ENCODE results near the gene ARHGEF16. TPM values are rescaled to one million over a fixed set of nuclear protein-coding genes. Genes with fewer than 3 reads are reported as not detected.

ARHGEF16 gene
- total and polyA plus RNA-seq, 2 donors (not counting 1 experiment from before 2014, with no cell fraction given), result 0.13 to 0.22 TPM

- no peak overlapping the region for H3K4me3 ChIP-seq (ENCODE audit: control extremely low read depth in 1 of 5, extremely low read depth in 1 of 5, insufficient read depth in 1 of 5, low read depth in 2 of 5, low read length in 4 of 5)
- H3K9me3 Mint-ChIP-seq (ENCODE audit: insufficient read depth), result no peaks in the 10 kb centered on the region
- no peak overlapping the region for H3K27ac ChIP-seq (ENCODE audit: low read length in 2 of 2)
- no peaks in the 10 kb centered on the region for H3K4me1 Mint-ChIP-seq
- no peaks in the 10 kb centered on the region for H3K27me3 ChIP-seq (replicated peaks in 1 of 4; ENCODE audit: control extremely low read depth in 1 of 4, control insufficient read depth in 3 of 4, insufficient read depth in 4 of 4, low read length in 3 of 4)
- H3K4me2 ChIP-seq (replicated peaks; ENCODE audit: low read depth, low read length, poor library complexity, severe bottlenecking), result no peak overlapping the region
- ChIA-PET CTCF (interaction anchor here (1.0 to 3.0 kb wide), 2 partner anchors 10 to 27 kb away, joined by 4 to 12 read pairs; no protein-coding TSS in a partner anchor), POLR2A (no interaction called here)
- H3K36me3 ChIP-seq (replicated peaks in 1 of 2; ENCODE audit: control extremely low read depth in 1 of 2, control insufficient read depth in 1 of 2, extremely low read depth in 1 of 2, insufficient read depth in 2 of 2, low read length in 1 of 2), result no peaks in the 10 kb centered on the region
- no peak overlapping the region for H2AFZ ChIP-seq (ENCODE audit: insufficient read depth, low read depth, low read length, poor library complexity, severe bottlenecking)
- no peak overlapping the region for H3K27ac Mint-ChIP-seq
- H3K4me1 ChIP-seq (ENCODE audit: control insufficient read depth in 2 of 2, insufficient read depth in 2 of 2, low read length in 2 of 2), result no peaks in the 10 kb centered on the region
- DNase-seq, result no peak
- 80% methylated on average over 21 of the region's 21 CpGs for WGBS (ENCODE audit: insufficient coverage)
- H3K4me3 Mint-ChIP-seq, result no peak overlapping the region
- H3K9ac ChIP-seq (ENCODE audit: low read length), result no peak overlapping the region
- no peaks in the 10 kb centered on the region for H4K20me1 ChIP-seq (ENCODE audit: control insufficient read depth, insufficient read depth, low read length, poor library complexity, severe bottlenecking)
- H3K9me3 ChIP-seq (ENCODE audit: control extremely low read depth in 1 of 3, control insufficient read depth in 2 of 3, insufficient read depth in 1 of 3, low read length in 2 of 3), result no peaks in the 10 kb centered on the region
- no peak for TF ChIP-seq CTCF (IDR thresholded peaks at IDR 0.05)
- TF ChIP-seq EZH2 (IDR thresholded peaks at IDR 0.05; ENCODE audit: borderline replicate concordance, insufficient read depth, low read depth, low read length, poor library complexity, severe bottlenecking), result no peak
- peaks cover 3% of the 10 kb centered on the region for H3K27me3 Mint-ChIP-seq
- no peak for ATAC-seq (ENCODE audit: low read depth)
- intact Hi-C loops (cut with micrococcal nuclease), result no loop called here
- no peaks in the 10 kb centered on the region for H3K79me2 ChIP-seq (ENCODE audit: control insufficient read depth, insufficient read depth, low read length)
Observed at GRCh38 chr1:3480369-3480719, 25.9 kb downstream of the ARHGEF16 start.

GRCh38 chr1:3481046-3481445, 26.6 kb downstream of the ARHGEF16 start:
- Histone ChIP-seq H3K4me3 (ENCODE audit: control extremely low read depth in 1 of 5, extremely low read depth in 1 of 5, insufficient read depth in 1 of 5, low read depth in 2 of 5, low read length in 4 of 5) (no peak overlapping the region), H3K4me2 (replicated peaks; ENCODE audit: low read depth, low read length, poor library complexity, severe bottlenecking) (no peak overlapping the region), H3K27me3 (replicated peaks in 1 of 4; ENCODE audit: control extremely low read depth in 1 of 4, control insufficient read depth in 3 of 4, insufficient read depth in 4 of 4, low read length in 3 of 4) (no peaks in the 10 kb centered on the region), H3K9ac (ENCODE audit: low read length) (no peak overlapping the region), H3K36me3 (replicated peaks in 1 of 2; ENCODE audit: control extremely low read depth in 1 of 2, control insufficient read depth in 1 of 2, extremely low read depth in 1 of 2, insufficient read depth in 2 of 2, low read length in 1 of 2) (no peaks in the 10 kb centered on the region), H4K20me1 (ENCODE audit: control insufficient read depth, insufficient read depth, low read length, poor library complexity, severe bottlenecking) (no peaks in the 10 kb centered on the region), H3K9me3 (ENCODE audit: control extremely low read depth in 1 of 3, control insufficient read depth in 2 of 3, insufficient read depth in 1 of 3, low read length in 2 of 3) (no peaks in the 10 kb centered on the region), H3K27ac (ENCODE audit: low read length in 2 of 2) (no peak overlapping the region), H2AFZ (ENCODE audit: insufficient read depth, low read depth, low read length, poor library complexity, severe bottlenecking) (no peak overlapping the region), H3K79me2 (ENCODE audit: control insufficient read depth, insufficient read depth, low read length) (no peaks in the 10 kb centered on the region), H3K4me1 (ENCODE audit: control insufficient read depth in 2 of 2, insufficient read depth in 2 of 2, low read length in 2 of 2) (no peaks in the 10 kb centered on the region)
- H3K9me3 Mint-ChIP-seq (ENCODE audit: insufficient read depth), result no peaks in the 10 kb centered on the region
- no peak overlapping the region for H3K4me3 Mint-ChIP-seq
- 70% methylated on average over 13 of the region's 15 CpGs for WGBS (ENCODE audit: insufficient coverage)
- POLR2A ChIA-PET, result no interaction called here
- intact Hi-C loops (cut with micrococcal nuclease), result no loop called here
- no peak for TF ChIP-seq EZH2 (IDR thresholded peaks at IDR 0.05; ENCODE audit: borderline replicate concordance, insufficient read depth, low read depth, low read length, poor library complexity, severe bottlenecking)
- no peak for TF ChIP-seq CTCF (IDR thresholded peaks at IDR 0.05)
- CTCF ChIA-PET, result interaction anchor here (1.0 to 3.0 kb wide), 2 partner anchors 10 to 28 kb away, joined by 4 to 12 read pairs; no protein-coding TSS in a partner anchor
- no peaks in the 10 kb centered on the region for H3K4me1 Mint-ChIP-seq
- DNase-seq, result no peak
- ATAC-seq (ENCODE audit: low read depth), result no peak
- peaks cover 3% of the 10 kb centered on the region for H3K27me3 Mint-ChIP-seq
- H3K27ac Mint-ChIP-seq, result no peak overlapping the region
